K562 (cell line): ENCODE measurements around the gene MKLN1. TPM values are rescaled to one million over a fixed set of nuclear protein-coding genes. Genes with fewer than 3 reads are reported as not detected.
A peak's percentile ranks its signal among the peaks of the same experiment; 100 is the strongest.

ENCODE experiments used
- ATAC-seq: fragments of 200-7000 bp; cut with Tn5 transposase; 3 replicates; pipeline ENCODE4 v1.9.1; 2020; ENCODE audit warnings: moderate library complexity
- BruUV-seq: library from RNA; stranded (reverse); fragments of 400-500 nt; replicated peaks from 2 replicates; lab custom pipeline; 2021; lab: Mats Ljungman, UMichigan
- CTCF ChIA-PET: fragments of 300-600 bp; formaldehyde crosslinking; extraction: SDS; loops from one replicate; lab custom pipeline; 2021; ENCODE audit warnings: low intra/inter-chr PET ratio; lab: Yijun Ruan, JAX
- POLR2A ChIA-PET: fragments of 300-600, 350-650 bp; sonication (Branson Sonifier 250); formaldehyde crosslinking; extraction: SDS; loops from one replicate; lab custom pipeline; 2021; ENCODE audit warnings: antibody characterized with exemption, inconsistent platforms; lab: Yijun Ruan, JAX
- DNase-seq, 4 experiments: peaks; one replicate each; pipeline versions ENCODE4 v3.0.0 to v3.0.0-alpha.2; 2011 to 2018; ENCODE audit warnings: low spot score in 3 of 4, mixed read lengths in 3 of 4; ENCODE audit errors: extremely low read depth in 1 of 4
- FAIRE-seq: peaks from 2 replicates; lab custom pipeline; 2011; peaks lifted over from hg19 to GRCh38; lab: Jason Lieb, UNC
- H2AFZ ChIP-seq: 2 replicates; pipeline ENCODE4 v1.6.0; 2011; ENCODE audit warnings: low read depth, low read length, control low read depth, inconsistent platforms
- H3K27ac ChIP-seq: fragments of 200-600 bp; 3 replicates; pipeline ENCODE4 v1.8.0; 2011; ENCODE audit warnings: low read depth, mild to moderate bottlenecking, control low read depth, inconsistent platforms, low read length, moderate library complexity, mixed read lengths; ENCODE audit errors: extremely low read depth
- H3K27me3 ChIP-seq, 2 experiments: fragments of 300-600 bp in 1 of 2; 2 replicates in 1 of 2; 3 replicates in 1 of 2; pipeline versions ENCODE4 v1.6.0 to v1.8.0; 2011; ENCODE audit warnings: inconsistent platforms in 2 of 2, low read length in 2 of 2, mild to moderate bottlenecking in 1 of 2, mixed read lengths in 1 of 2, moderate library complexity in 1 of 2; ENCODE audit not compliant: control insufficient read depth in 2 of 2, insufficient read depth in 2 of 2
- H3K36me3 ChIP-seq: fragments of 300-600 bp; 3 replicates; pipeline ENCODE4 v1.8.0; 2011; ENCODE audit warnings: mild to moderate bottlenecking, low read length, inconsistent platforms; ENCODE audit not compliant: control insufficient read depth, insufficient read depth
- H3K4me1 ChIP-seq, 2 experiments: fragments of 200-600 bp in 1 of 2; replicated peaks in 1 of 2; 2 replicates in 1 of 2; 3 replicates in 1 of 2; pipeline versions ENCODE4 v1.5.1 to v1.8.0; 2011; ENCODE audit warnings: inconsistent platforms in 2 of 2, low read length in 2 of 2, mild to moderate bottlenecking in 1 of 2, mixed read lengths in 1 of 2, moderate library complexity in 1 of 2; ENCODE audit not compliant: control insufficient read depth in 2 of 2, insufficient read depth in 2 of 2
- H3K4me2 ChIP-seq: 2 replicates; pipeline ENCODE4 v1.6.1; 2011; ENCODE audit warnings: low read length, control low read depth, inconsistent platforms, mixed read lengths; ENCODE audit not compliant: insufficient read depth
- H3K4me3 ChIP-seq: fragments of 200-600 bp; sonication (generic), shearing (Covaris generic); 2 replicates; pipeline ENCODE4 v1.5.1; 2016; ENCODE audit warnings: control low read depth, inconsistent platforms
- H3K79me2 ChIP-seq: fragments of 200-600 bp; 3 replicates; pipeline ENCODE4 v1.8.0; 2011; ENCODE audit warnings: low read length, inconsistent platforms; ENCODE audit not compliant: control insufficient read depth, insufficient read depth
- H3K9ac ChIP-seq, 2 experiments: 2 replicates each; pipeline versions ENCODE4 v1.6.0 to v1.6.1; 2011; ENCODE audit warnings: low read depth in 2 of 2, low read length in 2 of 2, control low read depth in 1 of 2, inconsistent platforms in 1 of 2, mild to moderate bottlenecking in 1 of 2, mixed read lengths in 1 of 2; ENCODE audit not compliant: insufficient read depth in 1 of 2
- H3K9me1 ChIP-seq: one replicate; pipeline ENCODE4 v1.6.0; 2011; ENCODE audit warnings: inconsistent platforms, mild to moderate bottlenecking, low read length, moderate library complexity; ENCODE audit not compliant: control insufficient read depth, insufficient read depth
- H3K9me3 ChIP-seq: replicated peaks from 2 replicates; pipeline ENCODE4 v1.5.1; 2011; ENCODE audit warnings: low read depth, low read length, inconsistent platforms; ENCODE audit not compliant: control insufficient read depth, insufficient read depth
- H4K20me1 ChIP-seq: replicated peaks from 2 replicates; pipeline ENCODE4 v1.6.1; 2011; ENCODE audit warnings: low read length, inconsistent platforms, mixed read lengths; ENCODE audit not compliant: control insufficient read depth, insufficient read depth
- CBX1 ChIP-seq: sonication (generic); IDR thresholded peaks from 2 replicates; pipeline ENCODE4 v1.6.1; 2016; ENCODE audit warnings: antibody characterized with exemption, low read depth, mild to moderate bottlenecking
- CUX1 ChIP-seq: fragments of 200-800 bp; sonication (Bioruptor generic); IDR thresholded peaks from 2 replicates; pipeline ENCODE4 v1.6.1; 2016; ENCODE audit warnings: missing genetic modification characterization, missing compliant biosample characterization
- ETV5 ChIP-seq: sonication (generic); formaldehyde crosslinking; IDR thresholded peaks from 2 replicates; pipeline ENCODE4 v1.4.0; 2020; ENCODE audit warnings: low read depth, mild to moderate bottlenecking, missing genetic modification reagents
- FOXA3 ChIP-seq, 2 experiments: fragments of 450-650 bp in 1 of 2; sonication (generic) in 1 of 2; formaldehyde crosslinking; IDR thresholded peaks in 1 of 2; conservative IDR thresholded peaks in 1 of 2; 2 replicates each; pipeline versions ENCODE4 v1.4.0 to v1.8.0; 2020 to 2022; ENCODE audit warnings: mild to moderate bottlenecking in 2 of 2, missing genetic modification reagents in 1 of 2
- HMBOX1 ChIP-seq: sonication (generic); IDR thresholded peaks from 2 replicates; pipeline ENCODE4 v1.6.1; 2016
- NBN ChIP-seq: fragments of 450-650 bp; IDR thresholded peaks from 2 replicates; pipeline ENCODE4 v1.6.1; 2016; ENCODE audit warnings: low read depth, mild to moderate bottlenecking
- ZNF592 ChIP-seq: fragments of 450-650 bp; IDR thresholded peaks from 2 replicates; pipeline ENCODE4 v1.6.1; 2017; ENCODE audit warnings: antibody characterized with exemption, mild to moderate bottlenecking
- WGBS: fragments of 100-300 bp; shearing (Covaris generic); methylation state at CpG from one replicate; pipeline ENCODE4 v1.1.6; 2016; ENCODE audit warnings: low coverage, mixed read lengths; ENCODE audit not compliant: insufficient coverage; ENCODE audit errors: missing lambda C conversion rate; 5-methylcytosine and 5-hydroxymethylcytosine counted together
- in situ Hi-C: fragments of 300-500 bp; cut with MboI; formaldehyde crosslinking; loops from 4 replicates; pipeline ENCODE4 v1.15.0; 2018; ENCODE audit warnings: inconsistent platforms, mixed read lengths
- intact Hi-C: fragments of 100-400 bp; cut with micrococcal nuclease; formaldehyde crosslinking; loops from 2 replicates; pipeline ENCODE4 v1.14.2; 2022
- polyA plus RNA-seq, 8 experiments: library from polyadenylated mRNA; depleted of rRNA in 4 of 8; stranded (reverse) in 5 of 8; unstranded in 3 of 8; fragments of >200 nt; fragmentation: Nextera tagmentation in 2 of 8; fragmentation: Illumina TruSeq in 1 of 8; extraction: Ambion mirVana in 2 of 8; extraction: Trizol in 1 of 8; gene quantifications; 2 replicates each; pipeline versions ENCODE4 v1.2.1 to v1.2.3, GENCODE V29; 2011 to 2014; ENCODE audit warnings: inconsistent platforms in 1 of 8, missing spikeins in 1 of 8
- total RNA-seq, 7 experiments: library from RNA; depleted of rRNA in 6 of 7; stranded (reverse); fragments of >200 nt in 6 of 7; fragmentation: Illumina TruSeq in 2 of 7; extraction: Trizol in 2 of 7; gene quantifications; 2 replicates each; pipeline versions ENCODE4 v1.2.1 to v1.2.3, GENCODE V29; 2011 to 2021; ENCODE audit warnings: low replicate concordance in 1 of 7

MKLN1 gene
- total and polyA plus RNA-seq, 9 of the 15 experiments (the other 6 are each of a cell fraction or from before 2014, with no cell fraction given): 18.6 to 80.4 (median 56.0) TPM

- 0 out of 2 replicates have a peak, but pooled peaks have one; percentile 32 for TF ChIP-seq ZNF592
- TF ChIP-seq ETV5 (CRISPR knock-in tag): 0 out of 2 replicates have a peak, but pooled peaks have one; percentile 0
- 0 out of 4 replicates have a peak, but pooled peaks of 1 of the 2 experiments have one; percentile 3 for TF ChIP-seq FOXA3 (CRISPR knock-in tag; conservative IDR thresholded peaks at IDR 0.05 in 1 of 2, IDR thresholded peaks at IDR 0.05 in 1 of 2)
- TF ChIP-seq, all 486 proteins: peak for 26
These were observed 900 bp downstream of the MKLN1 start (continued) for GRCh38 chr7:131328377-131329175.

GRCh38 chr7:131329176-131329570, 1.5 kb downstream of the MKLN1 start:
- Histone ChIP-seq H3K9ac (peak overlapping the region; percentile 47 to 95; a peak in 3 of 4 replicates), H3K4me2 (peak overlapping the region; percentile 97), H3K27me3 (no peaks in the 10 kb centered on the region), H3K27ac (peak overlapping the region; percentile 94; the same call in 2 of the 3 replicates), H2AFZ (no peak overlapping the region), H3K4me1 (peaks cover 5 to 33% of the 10 kb centered on the region in 2 experiments; a peak in 3 of 5 replicates), H3K79me2 (peaks cover 70% of the 10 kb centered on the region), H3K9me1 (no peaks in the 10 kb centered on the region), H3K9me3 (no peaks in the 10 kb centered on the region), H4K20me1 (peaks cover 14% of the 10 kb centered on the region), H3K4me3 (peak overlapping the region; percentile 87), H3K36me3 (peaks cover 7% of the 10 kb centered on the region; the same call in 2 of the 3 replicates)
- POLR2A ChIA-PET: interaction anchor here (0.9 to 3.3 kb wide), 5 partner anchors 9 to 224 kb away, joined by 3 to 16 read pairs (median 4); no protein-coding TSS in a partner anchor
- DNase-seq (peak in 2 of 4 experiments; percentile 26 to 40), FAIRE-seq (peak; percentile 54), ATAC-seq (peak; percentile 9)
- 7% methylated on average over 1 of the region's 1 CpG for WGBS
- in situ Hi-C loops (no loop called here), intact Hi-C loops (no loop called here)
- CTCF ChIA-PET: no interaction called here
- no TSS peak for BruUV-seq
- peak; percentile 36; the same call in 1 of the 2 replicates for TF ChIP-seq CUX1 (CRISPR knock-in tag)
- 0 out of 2 replicates have a peak, but pooled peaks have one; percentile 53 for TF ChIP-seq HMBOX1
- TF ChIP-seq NBN: 0 out of 2 replicates have a peak, but pooled peaks have one; percentile 27
- no peak for TF ChIP-seq CBX1
